GM21576 (cell line): ENCODE data around the gene DNASE2B.

Experiments
- ATAC-seq: cut with Tn5 transposase; IDR thresholded peaks from one replicate; pipeline ENCODE4 v1.9.1; 2021; ENCODE audit warnings: mild to moderate bottlenecking, moderate library complexity; ENCODE audit not compliant: unreplicated experiment

The DNASE2B gene

GRCh38 chr1:84398175-84399155 lies at the start of gene DNASE2B:
Gene DNASE2B (plus strand): TSS chr1:84398484. CDS start chr1:84398565, 81 bp downstream.
- no peak for ATAC-seq

- ATAC-seq = no peak
Measured at GRCh38 chr1:84348759-84349158, 49.5 kb upstream of the DNASE2B start.

- ATAC-seq = no peak
Measured at GRCh38 chr1:84350104-84350503, 48.2 kb upstream of the DNASE2B start.

GRCh38 chr1:84350550-84350949 lies 47.7 kb upstream of the DNASE2B start:
- no peak for ATAC-seq

GRCh38 chr1:84352298-84353106 lies 45.8 kb upstream of the DNASE2B start:
- no peak for ATAC-seq

GRCh38 chr1:84353695-84354094 lies 44.6 kb upstream of the DNASE2B start:
- no peak for ATAC-seq

- no peak for ATAC-seq
Measured at GRCh38 chr1:84355556-84355955, 42.7 kb upstream of the DNASE2B start.

GRCh38 chr1:84356881-84357280 lies 41.4 kb upstream of the DNASE2B start:
- ATAC-seq = no peak

GRCh38 chr1:84358695-84359094 lies 39.6 kb upstream of the DNASE2B start:
- ATAC-seq = no peak

GRCh38 chr1:84360316-84360715 lies 38.0 kb upstream of the DNASE2B start:
- ATAC-seq = no peak

GRCh38 chr1:84361796-84362195 lies 36.5 kb upstream of the DNASE2B start:
- no peak for ATAC-seq

GRCh38 chr1:84363019-84363418 lies 35.3 kb upstream of the DNASE2B start:
- no peak for ATAC-seq

- no peak for ATAC-seq
Measured at GRCh38 chr1:84363622-84364021, 34.7 kb upstream of the DNASE2B start.

- ATAC-seq = no peak
Measured at GRCh38 chr1:84365225-84366221, 32.8 kb upstream of the DNASE2B start.

- no peak for ATAC-seq
Measured at GRCh38 chr1:84366786-84367185, 31.5 kb upstream of the DNASE2B start.

GRCh38 chr1:84367219-84367618 lies 31.1 kb upstream of the DNASE2B start:
- ATAC-seq = no peak

GRCh38 chr1:84368441-84368840 lies 29.8 kb upstream of the DNASE2B start:
- ATAC-seq = no peak

GRCh38 chr1:84370266-84370665 lies 28.0 kb upstream of the DNASE2B start:
- ATAC-seq = no peak

- no peak for ATAC-seq
Measured at GRCh38 chr1:84370831-84371394, 27.4 kb upstream of the DNASE2B start.
